Stomach (tissue), 9 donors: ENCODE data around the gene TEX10. TPM values are rescaled to one million over a fixed set of nuclear protein-coding genes. Genes with fewer than 3 reads are reported as not detected.

Source experiments
- DNase-seq, 2 donors: peaks; one replicate each; pipeline versions ENCODE4 v3.0.0 to v3.0.0-alpha.2; 2013 to 2019
- H3K27ac ChIP-seq, 5 donors: fragments of 200-600 bp in 4 of 5; sonication (generic) in 4 of 5; one replicate each; pipeline ENCODE4 v1.5.1; 2013 to 2019; ENCODE audit warnings: mild to moderate bottlenecking in 1 of 5, moderate library complexity in 1 of 5
- H3K27me3 ChIP-seq, 3 donors: fragments of 200-600 bp; sonication (generic); one replicate each; pipeline ENCODE4 v1.5.1; 2017 to 2019; ENCODE audit warnings: mixed run types in 1 of 3
- H3K36me3 ChIP-seq, 4 donors: fragments of 200-600 bp; sonication (generic); 1 replicate in 3 of 4; 2 replicates in 1 of 4; pipeline ENCODE4 v1.5.1; 2016 to 2019
- H3K4me1 ChIP-seq, 4 donors: fragments of 200-600 bp; sonication (generic); one replicate each; pipeline ENCODE4 v1.5.1; 2016 to 2019
- H3K4me3 ChIP-seq, 4 donors: fragments of 200-600 bp; sonication (generic) in 3 of 4; one replicate each; pipeline ENCODE4 v1.5.1; 2016 to 2019; ENCODE audit warnings: mild to moderate bottlenecking in 1 of 4
- H3K9me3 ChIP-seq, 4 donors: fragments of 200-600 bp; sonication (generic); one replicate each; pipeline ENCODE4 v1.5.1; 2016 to 2019
- EP300 ChIP-seq: sonication (generic); formaldehyde crosslinking; IDR thresholded peaks from one replicate; pipeline ENCODE4 v1.6.1; 2017; ENCODE audit warnings: antibody characterized with exemption
- POLR2A ChIP-seq, 4 donors: fragments of 450-650 bp; IDR thresholded peaks; one replicate each; pipeline ENCODE4 v1.6.1; 2016; ENCODE audit warnings: antibody characterized with exemption in 4 of 4, control low read depth in 2 of 4, mild to moderate bottlenecking in 1 of 4, moderate library complexity in 1 of 4
- POLR2AphosphoS5 ChIP-seq, 3 donors: sonication (generic); formaldehyde crosslinking; IDR thresholded peaks; one replicate each; pipeline ENCODE4 v1.6.1; 2016; ENCODE audit warnings: antibody characterized with exemption in 3 of 3
- WGBS, 5 donors: extraction: QIAGEN DNeasy Blood & Tissue Kit in 3 of 5; methylation state at CpG; one replicate each; pipeline versions ENCODE4 v1.1.5 to v1.1.7; 2013 to 2018; 5-methylcytosine and 5-hydroxymethylcytosine counted together
- intact Hi-C: fragments of 100-400 bp; cut with DNase I; formaldehyde crosslinking; loops from one replicate; pipeline ENCODE4 v1.15.1; 2023; ENCODE audit warnings: low total_unique reads
- polyA plus RNA-seq, 3 donors: library from polyadenylated mRNA; stranded (reverse); fragments of 200-250 nt; gene quantifications; one replicate each; pipeline ENCODE4 v1.2.3, GENCODE V29; 2013
- total RNA-seq, 5 donors: library from RNA; depleted of rRNA; stranded (reverse); fragments of >200 nt; gene quantifications; one replicate each; pipeline versions ENCODE4 v1.1.0 to v1.2.3, GENCODE V29; 2014 to 2016
- TF ChIP-seq, protein P1 (sequence below), 7 experiments: fragments of 450-650 bp in 4 of 7; fragments of 200-600 bp in 3 of 7; sonication (generic) in 3 of 7; IDR thresholded peaks; one replicate each; pipeline ENCODE4 v1.5.1; 2016 to 2019; ENCODE audit warnings: antibody characterized with exemption in 7 of 7, control low read depth in 2 of 7, mild to moderate bottlenecking in 1 of 7
- donor health status: healthy with polysubstance abuse.
- donor health status: Bipolar disorder and iron deficiency.
- donor health status: healthy.

Gene TEX10
- total and polyA plus RNA-seq, 8 donors, result 4.9 to 44.9 (median 8.8) TPM

- 92 to 99% (median 94%) methylated on average over 5 of the region's 5 CpGs for WGBS, 5 donors
- TF ChIP-seq POLR2A (IDR thresholded peaks at IDR 0.05) (no peak), POLR2AphosphoS5 (IDR thresholded peaks at IDR 0.05) (no peak), EP300 (no peak)
- TF ChIP-seq, protein P1, sequence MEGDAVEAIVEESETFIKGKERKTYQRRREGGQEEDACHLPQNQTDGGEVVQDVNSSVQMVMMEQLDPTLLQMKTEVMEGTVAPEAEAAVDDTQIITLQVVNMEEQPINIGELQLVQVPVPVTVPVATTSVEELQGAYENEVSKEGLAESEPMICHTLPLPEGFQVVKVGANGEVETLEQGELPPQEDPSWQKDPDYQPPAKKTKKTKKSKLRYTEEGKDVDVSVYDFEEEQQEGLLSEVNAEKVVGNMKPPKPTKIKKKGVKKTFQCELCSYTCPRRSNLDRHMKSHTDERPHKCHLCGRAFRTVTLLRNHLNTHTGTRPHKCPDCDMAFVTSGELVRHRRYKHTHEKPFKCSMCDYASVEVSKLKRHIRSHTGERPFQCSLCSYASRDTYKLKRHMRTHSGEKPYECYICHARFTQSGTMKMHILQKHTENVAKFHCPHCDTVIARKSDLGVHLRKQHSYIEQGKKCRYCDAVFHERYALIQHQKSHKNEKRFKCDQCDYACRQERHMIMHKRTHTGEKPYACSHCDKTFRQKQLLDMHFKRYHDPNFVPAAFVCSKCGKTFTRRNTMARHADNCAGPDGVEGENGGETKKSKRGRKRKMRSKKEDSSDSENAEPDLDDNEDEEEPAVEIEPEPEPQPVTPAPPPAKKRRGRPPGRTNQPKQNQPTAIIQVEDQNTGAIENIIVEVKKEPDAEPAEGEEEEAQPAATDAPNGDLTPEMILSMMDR (IDR thresholded peaks at IDR 0.05), result no peak
- H3K27ac ChIP-seq, result no peak overlapping the region
Observed at GRCh38 chr9:100287186-100287585, 65.6 kb downstream of the TEX10 start.

DNA sequence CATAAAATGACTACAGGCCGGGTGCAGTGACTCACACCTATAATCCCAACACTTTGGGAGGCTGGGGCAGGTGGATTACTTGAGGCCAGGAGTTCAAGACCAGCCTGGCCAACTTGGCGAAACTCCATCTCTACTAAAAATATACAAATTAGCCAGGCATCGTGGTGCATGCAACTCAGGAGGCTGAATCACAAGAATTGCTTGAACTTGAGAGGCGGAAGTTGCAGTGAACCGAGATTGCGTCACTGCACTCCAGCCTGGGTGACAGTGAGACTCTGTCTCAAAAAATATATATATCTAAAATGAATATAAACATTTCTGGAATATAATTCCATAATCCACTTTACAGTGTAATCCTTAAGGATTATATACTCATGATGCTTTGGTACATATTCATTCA is 66.5 kb downstream of the TEX10 start:
- intact Hi-C loops, result no loop called here
- Histone ChIP-seq H3K36me3 (peaks cover 12 to 97% (median 90%) of the 10 kb centered on the region in 4 donors), H3K4me3 (no peak overlapping the region), H3K27me3 (no peaks in the 10 kb centered on the region), H3K9me3 (peaks cover 0 to 27% (median 18%) of the 10 kb centered on the region in 4 donors), H3K27ac (no peak overlapping the region), H3K4me1 (no peaks in the 10 kb centered on the region)
- WGBS, 5 donors, result 89 to 99% (median 95%) methylated on average over 6 of the region's 6 CpGs
- TF ChIP-seq POLR2A (IDR thresholded peaks at IDR 0.05), result no peak
- TF ChIP-seq, protein P1 (IDR thresholded peaks at IDR 0.05), result no peak
- TF ChIP-seq EP300, result no peak
- TF ChIP-seq POLR2AphosphoS5 (IDR thresholded peaks at IDR 0.05), result no peak
- no peak for DNase-seq

More at GRCh38 chr9:100287186-100287585, 65.6 kb downstream of the TEX10 start:
- Histone ChIP-seq H3K4me3 (no peak overlapping the region), H3K27me3 (no peaks in the 10 kb centered on the region), H3K9me3 (peaks cover 0 to 27% (median 18%) of the 10 kb centered on the region in 4 donors), H3K36me3 (peaks cover 16 to 100% (median 94%) of the 10 kb centered on the region in 4 donors), H3K4me1 (no peaks in the 10 kb centered on the region)
- intact Hi-C loops, result no loop called here
- DNase-seq, result no peak

GRCh38 chr9:100285601-100286000 is 67.1 kb downstream of the TEX10 start:
- H3K4me3 ChIP-seq, result no peak overlapping the region
- intact Hi-C loops, result no loop called here

DNA sequence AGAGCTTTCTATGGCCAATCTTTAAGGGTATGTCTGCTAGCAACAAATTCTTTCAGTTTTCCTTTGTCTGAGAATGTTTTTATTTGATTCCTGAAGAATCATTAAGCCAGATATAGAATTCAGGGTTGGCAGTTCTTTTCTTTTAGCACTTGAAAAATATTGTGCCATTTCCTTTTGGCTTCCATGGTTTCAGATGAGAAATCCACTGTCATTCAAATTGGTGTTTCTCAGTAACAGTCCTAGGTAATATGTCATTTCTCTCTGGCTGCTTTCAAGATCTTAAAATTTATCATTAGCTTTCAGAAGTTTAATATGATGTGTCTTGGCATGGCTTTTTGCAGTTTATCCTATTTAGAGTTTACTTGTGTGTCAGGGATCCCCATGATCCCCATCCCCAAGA is 67.7 kb downstream of the TEX10 start:
- H3K27me3 ChIP-seq, result no peaks in the 10 kb centered on the region
- no peak for DNase-seq
- H3K4me1 ChIP-seq, result no peaks in the 10 kb centered on the region
- H3K36me3 ChIP-seq, result peaks cover 6 to 88% (median 84%) of the 10 kb centered on the region in 4 donors
- H3K4me3 ChIP-seq, result no peak overlapping the region
- H3K27ac ChIP-seq, result no peak overlapping the region
- TF ChIP-seq EP300 (no peak), POLR2AphosphoS5 (IDR thresholded peaks at IDR 0.05) (no peak), POLR2A (IDR thresholded peaks at IDR 0.05) (no peak)
- TF ChIP-seq, protein P1 (IDR thresholded peaks at IDR 0.05), result no peak
- peaks cover 0 to 27% (median 18%) of the 10 kb centered on the region in 4 donors for H3K9me3 ChIP-seq
- intact Hi-C loops, result no loop called here

More at GRCh38 chr9:100285601-100286000, 67.1 kb downstream of the TEX10 start:
- TF ChIP-seq, protein P1 (IDR thresholded peaks at IDR 0.05), result no peak
- TF ChIP-seq EP300, result no peak
- TF ChIP-seq POLR2A (IDR thresholded peaks at IDR 0.05), result no peak
- TF ChIP-seq POLR2AphosphoS5 (IDR thresholded peaks at IDR 0.05), result no peak
- no peaks in the 10 kb centered on the region for H3K27me3 ChIP-seq
- H3K4me1 ChIP-seq, result no peaks in the 10 kb centered on the region
- no peak for DNase-seq
- 83 to 98% (median 95%) methylated on average over 7 of the region's 7 CpGs for WGBS, 5 donors
- H3K36me3 ChIP-seq, result peaks cover 6 to 91% (median 86%) of the 10 kb centered on the region in 4 donors
- H3K9me3 ChIP-seq, result peaks cover 0 to 27% (median 18%) of the 10 kb centered on the region in 4 donors
- H3K27ac ChIP-seq, result no peak overlapping the region
